ENCODE data around the gene RBP3. TPM values are rescaled to one million over a fixed set of nuclear protein-coding genes. Genes with fewer than 3 reads are reported as not detected.

The RBP3 gene
- total and polyA plus RNA-seq, 4 donors: not detected

- Histone ChIP-seq H3K4me1 (ENCODE audit: control insufficient read depth in 4 of 4, insufficient read depth in 4 of 4, low read length in 3 of 4) (no peaks in the 10 kb centered on the region), H3K36me3 (ENCODE audit: control insufficient read depth in 4 of 4, insufficient read depth in 3 of 4, low read depth in 1 of 4, low read length in 3 of 4) (no peaks in the 10 kb centered on the region), H3K4me3 (ENCODE audit: low read depth in 1 of 3, low read length in 3 of 3) (no peak overlapping the region), H3K9ac (ENCODE audit: low read depth in 1 of 2, low read length in 2 of 2) (no peak overlapping the region), H3K27ac (ENCODE audit: low read depth in 1 of 2, low read length in 2 of 2) (no peak overlapping the region), H3K27me3 (ENCODE audit: control insufficient read depth in 4 of 4, insufficient read depth in 4 of 4, low read length in 3 of 4) (peaks cover 0 to 8% (median 0%) of the 10 kb centered on the region in 4 donors), H3K9me3 (ENCODE audit: control insufficient read depth in 4 of 4, low read length in 3 of 4) (no peaks in the 10 kb centered on the region)
- TF ChIP-seq RXRA (IDR thresholded peaks at IDR 0.05): no peak
- no peak for TF ChIP-seq ATF3 (IDR thresholded peaks at IDR 0.05)
- no peak for TF ChIP-seq CTCF (IDR thresholded peaks at IDR 0.05; ENCODE audit: low read depth, low read length, missing input control)
- no peak for TF ChIP-seq GABPA (IDR thresholded peaks at IDR 0.05 in 1 of 2, conservative IDR thresholded peaks at IDR 0.05 in 1 of 2)
- no peak for TF ChIP-seq HNF4G (IDR thresholded peaks at IDR 0.05)
- no peak for TF ChIP-seq YY1 (IDR thresholded peaks at IDR 0.05)
- no peak for TF ChIP-seq FOXA1 (IDR thresholded peaks at IDR 0.05)
- no peak for DNase-seq (ENCODE audit: low spot score)
- 85% methylated on average over 9 of the region's 9 CpGs for WGBS
Observed at GRCh38 chr10:47406870-47407691, 58.9 kb downstream of the RBP3 start.

Other genes starting within 250 kb of the RBP3 start
- gene GDF10, start 48.2 kb upstream of the RBP3 start, total RNA-seq: under 1 TPM; under 0.01 to 0.28 TPM
- gene GDF10, start 48.2 kb upstream of the RBP3 start, polyA plus RNA-seq: under 1 TPM; 0.08 to 0.14 TPM
- 10 to 100 TPM in 1 of 2 donors, 1 to 10 TPM in 1; 8.5 to 26.9 TPM for gene GDF2, start 25.9 kb upstream of the RBP3 start, total RNA-seq
- 10 to 100 TPM in 1 of 2 donors, 1 to 10 TPM in 1; 5.6 to 20.5 TPM for gene GDF2, start 25.9 kb upstream of the RBP3 start, polyA plus RNA-seq
- gene ZNF488, start 35.9 kb downstream of the RBP3 start, total RNA-seq: under 1 TPM in 1 of 2 donors, not detected in 1; 0.09 TPM
- gene ZNF488, start 35.9 kb downstream of the RBP3 start, polyA plus RNA-seq: under 1 TPM in 1 of 2 donors, not detected in 1; 0.02 TPM
- 1 to 10 TPM in 1 of 2 donors, under 1 TPM in 1; 0.09 to 1.6 TPM for gene ANXA8, start 135.8 kb downstream of the RBP3 start, total RNA-seq
- gene ANXA8, start 135.8 kb downstream of the RBP3 start, polyA plus RNA-seq: 1 to 10 TPM; 1.1 to 1.2 TPM
- not detected for gene FAM25G, start 143.3 kb downstream of the RBP3 start, total RNA-seq
- not detected for gene FAM25G, start 143.3 kb downstream of the RBP3 start, polyA plus RNA-seq
- 10 to 100 TPM in 1 of 2 donors, 1 to 10 TPM in 1; 1.0 to 10.8 TPM for gene AGAP9, start 175.3 kb downstream of the RBP3 start, total RNA-seq
- gene AGAP9, start 175.3 kb downstream of the RBP3 start, polyA plus RNA-seq: 1 to 10 TPM; 3.2 to 3.3 TPM